Thymus (tissue), 11 donors: ENCODE results near the gene KCNH5. TPM values are rescaled to one million over a fixed set of nuclear protein-coding genes. Genes with fewer than 3 reads are reported as not detected.
A peak's percentile ranks its signal among the peaks of the same experiment; 100 is the strongest.

Source experiments
- DNase-seq, 9 donors: peaks; one replicate each; pipeline ENCODE4 v3.0.0-alpha.2; 2013; ENCODE audit warnings: low spot score in 9 of 9, low read depth in 6 of 9, missing footprints in 1 of 9
- H3K27ac ChIP-seq, 2 donors: one replicate each; pipeline ENCODE4 v1.5.1; 2013; ENCODE audit warnings: control low read depth in 1 of 2, low read depth in 1 of 2, low read length in 1 of 2, mild to moderate bottlenecking in 1 of 2, moderate library complexity in 1 of 2
- H3K27me3 ChIP-seq, 2 donors: one replicate each; pipeline ENCODE4 v1.5.1; 2013; ENCODE audit warnings: low read length in 1 of 2; ENCODE audit not compliant: control insufficient read depth in 2 of 2, insufficient read depth in 1 of 2
- H3K36me3 ChIP-seq, 2 donors: one replicate each; pipeline ENCODE4 v1.5.1; 2013; ENCODE audit warnings: low read length in 1 of 2, mild to moderate bottlenecking in 1 of 2, moderate library complexity in 1 of 2; ENCODE audit not compliant: control insufficient read depth in 2 of 2, insufficient read depth in 2 of 2
- H3K4me1 ChIP-seq, 2 donors: one replicate each; pipeline ENCODE4 v1.5.1; 2013; ENCODE audit warnings: low read length in 2 of 2; ENCODE audit not compliant: control insufficient read depth in 2 of 2, insufficient read depth in 2 of 2
- H3K4me3 ChIP-seq, 2 donors: one replicate each; pipeline ENCODE4 v1.5.1; 2013; ENCODE audit warnings: low read length in 2 of 2, control low read depth in 1 of 2, mild to moderate bottlenecking in 1 of 2
- H3K9me3 ChIP-seq, 2 donors: one replicate each; pipeline ENCODE4 v1.5.1; 2013; ENCODE audit warnings: low read length in 1 of 2, mild to moderate bottlenecking in 1 of 2; ENCODE audit not compliant: control insufficient read depth in 2 of 2, insufficient read depth in 1 of 2
- WGBS: extraction: QIAGEN DNeasy Blood & Tissue Kit; methylation state at CpG from one replicate; pipeline ENCODE4 v1.1.7; 2013; 5-methylcytosine and 5-hydroxymethylcytosine counted together
- polyA plus RNA-seq: library from polyadenylated mRNA; stranded (reverse); fragments of 200-250 nt; gene quantifications from one replicate; pipeline ENCODE4 v1.2.3, GENCODE V29; 2013
- total RNA-seq: library from RNA; stranded (reverse); fragments of 120-200 nt; gene quantifications from one replicate; pipeline ENCODE4 v1.2.4, GENCODE V29; 2013
- donor health status: healthy.

KCNH5 gene
- total and polyA plus RNA-seq, 2 donors, result 0.11 to 0.38 TPM

DNA sequence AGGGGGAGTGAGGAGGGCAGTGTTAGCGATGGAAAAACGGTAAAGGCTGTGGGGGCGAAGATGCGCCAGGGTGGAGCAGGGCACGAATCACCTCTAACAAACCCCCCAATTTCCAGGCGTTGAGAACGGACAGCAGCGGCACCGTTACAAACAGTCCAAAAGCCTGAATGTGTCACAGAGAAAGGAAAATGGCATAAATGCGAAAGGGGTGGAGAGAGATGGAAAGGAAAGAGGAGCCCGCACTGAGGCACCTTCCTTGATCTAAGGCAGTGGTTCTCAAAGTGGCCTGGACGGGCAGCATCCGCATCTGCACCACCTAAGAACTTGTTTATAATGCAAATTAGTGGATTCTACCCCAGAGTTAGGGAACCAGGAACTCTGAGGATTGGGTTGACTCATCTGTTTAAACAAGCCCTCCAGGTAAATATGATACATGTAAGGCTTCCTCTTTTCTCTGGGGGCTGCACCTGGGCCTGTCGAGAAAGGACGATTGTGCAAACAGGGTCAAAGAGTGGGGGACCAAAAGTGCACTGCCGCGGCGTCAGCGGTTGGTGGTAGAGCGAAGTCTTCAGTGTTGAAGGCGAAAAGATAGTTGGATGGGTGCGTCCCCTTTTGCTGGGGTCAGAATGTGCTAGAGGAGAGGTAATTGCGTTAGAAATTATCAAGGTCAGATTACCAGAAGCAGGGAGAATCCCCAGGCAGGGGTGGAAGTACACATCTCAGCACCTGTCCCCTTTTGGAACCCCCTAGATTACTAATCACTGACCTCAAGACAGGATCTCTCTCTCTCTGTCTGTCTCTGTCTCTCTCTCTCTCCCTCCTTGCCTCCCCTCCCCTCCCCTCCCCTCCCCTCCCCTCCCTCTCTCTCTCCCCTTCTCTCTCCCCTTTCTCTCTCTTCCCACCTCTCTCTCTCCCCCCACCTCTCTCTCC, 1.3 kb upstream of the KCNH5 start:
- no peak for DNase-seq
- Histone ChIP-seq H3K36me3 (no peaks in the 10 kb centered on the region), H3K27ac (no peak overlapping the region), H3K4me1 (no peaks in the 10 kb centered on the region), H3K9me3 (no peaks in the 10 kb centered on the region), H3K4me3 (no peak overlapping the region), H3K27me3 (peaks cover 25 to 42% of the 10 kb centered on the region in 2 donors)
- WGBS, result 12% methylated on average over 23 of the region's 23 CpGs

DNA sequence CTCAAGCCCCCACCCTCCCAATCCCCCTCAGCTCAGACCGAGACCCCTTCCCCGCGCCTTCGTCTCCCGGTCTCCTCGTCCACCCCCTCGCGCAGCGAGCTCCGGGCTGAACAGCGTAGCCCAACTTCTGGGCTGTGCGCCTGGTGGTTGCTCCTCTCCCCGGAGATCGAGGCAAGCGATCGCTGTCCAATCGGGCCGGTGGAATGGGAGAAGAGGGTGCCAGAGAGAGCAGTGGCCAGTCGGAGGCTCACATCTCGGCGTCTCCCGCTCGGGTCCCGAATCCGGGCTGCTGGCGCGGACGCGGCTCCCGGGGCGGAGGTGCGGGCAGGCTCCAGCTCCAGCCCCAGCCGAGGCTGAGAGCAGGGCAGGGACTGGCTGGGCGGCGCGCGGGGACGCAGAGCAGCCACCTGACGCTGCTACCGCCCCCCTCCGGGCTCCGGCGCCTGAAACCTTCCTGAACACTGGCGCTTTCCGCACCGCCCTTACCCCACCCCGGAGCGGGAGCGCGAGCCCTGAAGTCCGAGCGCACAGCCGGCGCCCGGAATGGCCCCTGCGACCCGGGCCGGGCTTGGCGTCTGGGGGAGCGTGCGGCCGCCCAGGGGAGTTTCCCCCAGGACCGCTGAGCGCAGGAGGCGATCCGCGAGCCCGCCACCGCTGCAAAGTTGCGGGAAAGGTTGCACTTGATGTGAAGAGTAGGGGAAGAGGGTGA, 508 bp upstream of the KCNH5 start:
- H3K4me1 ChIP-seq, result no peaks in the 10 kb centered on the region
- no peak overlapping the region for H3K27ac ChIP-seq
- no peaks in the 10 kb centered on the region for H3K9me3 ChIP-seq
- H3K4me3 ChIP-seq, result no peak overlapping the region
- DNase-seq, result no peak
- no peaks in the 10 kb centered on the region for H3K36me3 ChIP-seq
- 3% methylated on average over 70 of the region's 70 CpGs for WGBS
- H3K27me3 ChIP-seq, result peaks cover 25 to 42% of the 10 kb centered on the region in 2 donors

DNA sequence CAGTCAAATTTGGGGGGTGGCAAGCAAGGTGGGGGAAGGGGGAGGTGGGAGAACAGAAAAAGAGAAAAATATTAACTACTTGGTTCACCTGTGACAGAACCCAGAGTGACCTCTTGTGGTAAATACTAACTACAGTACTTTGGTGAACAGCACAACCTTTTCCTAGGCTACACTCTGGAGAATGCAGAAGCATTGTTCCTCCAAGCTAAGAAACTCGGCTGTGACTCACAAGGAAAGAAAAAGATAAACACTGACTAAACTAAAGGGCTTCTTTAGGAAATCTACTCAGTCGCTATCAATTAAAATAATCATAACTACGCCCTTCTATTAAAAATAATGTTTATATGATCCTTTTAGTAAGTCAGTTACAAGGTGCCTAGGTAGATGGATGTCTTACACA, 5.4 kb downstream of the KCNH5 start:
- 18% methylated on average over 3 of the region's 3 CpGs for WGBS

DNA sequence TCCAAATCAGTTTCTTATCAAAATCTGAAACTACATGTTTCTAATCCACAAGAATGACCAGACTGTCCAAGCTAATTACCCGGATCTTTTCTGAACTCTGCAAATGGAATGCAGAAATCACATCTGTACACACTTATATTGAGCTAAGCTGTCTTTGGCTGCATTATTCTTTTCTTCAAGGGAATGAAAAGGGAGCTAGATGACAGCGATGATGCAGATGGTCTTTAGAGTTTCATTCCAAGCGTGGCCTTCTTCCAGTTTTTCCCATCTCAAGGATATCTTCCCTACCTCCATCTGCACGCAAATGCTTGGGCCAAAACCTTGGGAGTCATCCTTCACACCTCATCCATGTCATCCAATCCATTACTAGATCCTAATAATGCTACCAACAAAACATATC, 12.6 kb downstream of the KCNH5 start:
- H3K9me3 ChIP-seq, result no peaks in the 10 kb centered on the region
- DNase-seq, result no peak
- no peaks in the 10 kb centered on the region for H3K36me3 ChIP-seq
- WGBS, result 94% methylated on average over 4 of the region's 4 CpGs
- no peak overlapping the region for H3K27ac ChIP-seq
- H3K4me1 ChIP-seq, result no peaks in the 10 kb centered on the region
- no peaks in the 10 kb centered on the region for H3K27me3 ChIP-seq
- no peak overlapping the region for H3K4me3 ChIP-seq

More for the DNA sequence above, 5.4 kb downstream of the KCNH5 start:
- DNase-seq, result no peak
- Histone ChIP-seq H3K4me1 (no peaks in the 10 kb centered on the region), H3K27ac (no peak overlapping the region), H3K4me3 (no peak overlapping the region), H3K27me3 (peaks cover 6 to 13% of the 10 kb centered on the region in 2 donors), H3K9me3 (no peaks in the 10 kb centered on the region), H3K36me3 (no peaks in the 10 kb centered on the region)

DNA sequence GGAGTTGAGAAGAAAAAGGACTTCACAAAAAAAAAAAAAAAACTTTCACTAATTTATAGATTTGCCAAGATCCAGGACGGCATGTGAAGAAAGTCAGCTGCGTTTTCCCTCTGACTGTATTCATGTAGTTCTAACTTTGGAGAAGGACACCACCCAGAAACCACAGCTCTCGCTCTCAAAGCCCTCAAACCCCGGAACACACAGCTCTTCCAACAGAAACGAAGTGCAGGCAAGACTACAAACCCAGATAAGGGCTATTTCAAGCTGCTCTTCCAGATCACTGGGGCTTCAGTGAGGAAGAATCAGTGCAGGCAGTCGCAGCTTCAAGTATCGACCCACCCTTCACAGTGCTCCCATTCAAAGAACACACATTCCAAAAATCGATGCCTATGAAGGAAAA, 13.2 kb downstream of the KCNH5 start:
- H3K4me3 ChIP-seq, result no peak overlapping the region
- no peaks in the 10 kb centered on the region for H3K4me1 ChIP-seq
- 64% methylated on average over 8 of the region's 8 CpGs for WGBS
- no peaks in the 10 kb centered on the region for H3K36me3 ChIP-seq
- no peak for DNase-seq
- H3K27me3 ChIP-seq, result no peaks in the 10 kb centered on the region
- H3K9me3 ChIP-seq, result no peaks in the 10 kb centered on the region
- H3K27ac ChIP-seq, result no peak overlapping the region

DNA sequence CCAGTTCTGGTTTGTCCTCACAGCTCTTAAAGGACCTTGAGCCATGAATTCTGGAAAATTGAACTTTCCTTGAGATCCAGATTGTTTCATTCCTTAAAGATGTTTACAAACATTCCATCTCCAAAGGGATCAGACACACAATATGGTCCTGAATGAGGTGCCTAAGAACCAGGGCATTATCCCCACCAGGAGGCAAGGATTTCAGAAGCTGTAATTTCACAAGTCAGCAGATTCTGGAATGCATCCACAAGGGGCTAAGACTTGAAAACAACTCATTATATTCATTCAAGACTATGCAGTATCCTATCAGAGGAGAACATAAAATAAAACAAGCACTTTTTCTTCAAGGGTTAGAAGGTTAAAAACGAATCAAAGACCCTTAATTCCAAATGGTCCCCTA, 15.1 kb downstream of the KCNH5 start:
- Histone ChIP-seq H3K4me1 (no peaks in the 10 kb centered on the region), H3K27ac (no peak overlapping the region), H3K4me3 (no peak overlapping the region), H3K36me3 (no peaks in the 10 kb centered on the region), H3K27me3 (no peaks in the 10 kb centered on the region), H3K9me3 (no peaks in the 10 kb centered on the region)
- 69% methylated on average over 1 of the region's 1 CpG for WGBS
- no peak for DNase-seq

DNA sequence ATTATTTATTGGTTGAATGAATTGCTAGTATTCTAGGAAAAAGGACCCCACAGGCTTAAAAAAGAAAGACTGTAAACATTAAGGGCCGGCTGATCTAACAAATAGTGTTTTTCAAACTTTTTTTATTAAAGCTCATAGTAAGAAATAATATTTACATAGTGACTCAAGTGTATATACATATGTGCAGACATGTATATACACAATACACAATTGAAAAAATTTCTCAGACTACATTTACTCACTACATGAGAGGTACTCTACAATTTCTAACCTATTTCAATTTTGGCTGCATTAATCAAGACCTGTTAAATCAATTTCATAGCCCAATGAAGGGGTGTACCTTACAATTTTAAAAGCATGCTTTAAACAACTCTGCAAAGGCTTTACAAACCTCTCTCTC, 17.5 kb downstream of the KCNH5 start:
- no peak overlapping the region for H3K4me3 ChIP-seq
- H3K27me3 ChIP-seq, result no peaks in the 10 kb centered on the region
- 94% methylated on average over 1 of the region's 1 CpG for WGBS
- H3K4me1 ChIP-seq, result no peaks in the 10 kb centered on the region
- no peaks in the 10 kb centered on the region for H3K36me3 ChIP-seq
- no peak overlapping the region for H3K27ac ChIP-seq
- no peaks in the 10 kb centered on the region for H3K9me3 ChIP-seq
- DNase-seq, result no peak

DNA sequence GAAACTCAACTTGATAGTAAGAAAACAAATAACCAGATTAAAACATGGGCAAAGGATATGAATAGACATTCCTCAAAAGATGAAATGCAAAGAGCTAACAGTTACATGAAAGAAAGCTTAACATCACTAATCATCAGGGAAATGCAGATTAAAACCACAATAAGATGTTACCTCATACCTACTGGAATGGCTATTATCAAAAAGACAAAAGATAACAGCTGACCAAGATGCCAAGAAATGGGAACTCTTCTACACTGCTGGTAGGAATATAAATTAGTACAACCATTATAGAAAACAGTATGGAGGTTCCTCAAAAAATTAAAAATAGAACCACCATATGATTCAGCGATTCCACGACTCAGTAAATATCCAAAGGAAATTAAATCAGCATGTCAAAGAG, 18.8 kb downstream of the KCNH5 start:
- no peaks in the 10 kb centered on the region for H3K36me3 ChIP-seq
- no peak overlapping the region for H3K27ac ChIP-seq
- no peaks in the 10 kb centered on the region for H3K27me3 ChIP-seq
- H3K4me3 ChIP-seq, result no peak overlapping the region
- no peak for DNase-seq
- WGBS, result 95% methylated on average over 2 of the region's 2 CpGs
- H3K4me1 ChIP-seq, result no peaks in the 10 kb centered on the region
- no peaks in the 10 kb centered on the region for H3K9me3 ChIP-seq

DNA sequence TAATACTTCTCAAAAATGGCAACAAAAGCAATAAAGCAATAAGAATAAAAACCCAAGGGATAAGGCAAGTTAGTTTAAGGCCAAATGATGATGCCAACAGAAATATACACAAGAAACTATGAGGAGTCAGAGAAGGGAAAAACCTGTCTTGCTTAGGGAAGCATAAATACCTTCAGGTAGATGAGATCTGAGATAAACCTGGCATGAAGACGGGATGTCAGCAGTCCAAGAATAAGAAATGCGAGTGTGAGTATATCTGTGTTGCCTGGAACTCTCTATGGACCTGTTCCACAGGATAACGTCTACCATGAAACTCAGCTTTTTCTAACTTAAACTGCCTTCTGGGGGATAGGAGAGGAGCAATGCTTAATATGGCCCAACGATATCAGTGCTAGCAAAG, 30.6 kb downstream of the KCNH5 start:
- peak in 1 of 9 donors; percentile 2 for DNase-seq
- Histone ChIP-seq H3K9me3 (no peaks in the 10 kb centered on the region), H3K36me3 (no peaks in the 10 kb centered on the region), H3K27ac (no peak overlapping the region), H3K4me1 (no peaks in the 10 kb centered on the region), H3K27me3 (no peaks in the 10 kb centered on the region), H3K4me3 (no peak overlapping the region)
- 86% methylated on average over 4 of the region's 4 CpGs for WGBS
